H9 (cell line): ENCODE data around the gene CLCN5. TPM values are rescaled to one million over a fixed set of nuclear protein-coding genes. Genes with fewer than 3 reads are reported as not detected.

Experiments used
- DNase-seq: peaks from one replicate; pipeline ENCODE4 v3.0.0-alpha.2; 2017
- H2AFZ ChIP-seq: one replicate; pipeline ENCODE4 v1.6.1; 2013; ENCODE audit warnings: mild to moderate bottlenecking, low read length, control low read depth, moderate library complexity
- H2AK5ac ChIP-seq: 2 replicates; pipeline ENCODE4 v1.6.1; 2013; ENCODE audit warnings: low read length, control low read depth, mixed read lengths; ENCODE audit not compliant: insufficient read length
- H2BK120ac ChIP-seq: one replicate; pipeline ENCODE4 v1.6.1; 2013; ENCODE audit warnings: low read depth, mild to moderate bottlenecking, low read length, control low read depth, inconsistent platforms; ENCODE audit not compliant: poor library complexity, severe bottlenecking
- H2BK12ac ChIP-seq: 2 replicates; pipeline ENCODE4 v1.6.1; 2013; ENCODE audit warnings: low read length, control low read depth, mixed read lengths, low read depth; ENCODE audit not compliant: insufficient read length
- H2BK15ac ChIP-seq: 2 replicates; pipeline ENCODE4 v1.6.1; 2013; ENCODE audit warnings: low read depth, low read length, control low read depth
- H2BK20ac ChIP-seq: one replicate; pipeline ENCODE4 v1.6.1; 2013; ENCODE audit warnings: low read depth, mild to moderate bottlenecking, low read length, control low read depth, inconsistent platforms; ENCODE audit not compliant: poor library complexity, severe bottlenecking
- H2BK5ac ChIP-seq: 2 replicates; pipeline ENCODE4 v1.6.1; 2013; ENCODE audit warnings: low read length, control low read depth, mixed read lengths; ENCODE audit not compliant: insufficient read length
- H3K14ac ChIP-seq: 2 replicates; pipeline ENCODE4 v1.6.1; 2013; ENCODE audit warnings: low read length, control low read depth; ENCODE audit not compliant: insufficient read depth
- H3K18ac ChIP-seq: 2 replicates; pipeline ENCODE4 v1.6.1; 2013; ENCODE audit warnings: low read depth, mild to moderate bottlenecking, mixed read lengths, low read length, control low read depth; ENCODE audit not compliant: insufficient read length
- H3K23ac ChIP-seq: 2 replicates; pipeline ENCODE4 v1.6.1; 2013; ENCODE audit warnings: low read length, control low read depth, mixed read lengths, low read depth; ENCODE audit not compliant: insufficient read length
- H3K23me2 ChIP-seq: 2 replicates; pipeline ENCODE4 v1.6.1; 2013; ENCODE audit warnings: low read depth, mild to moderate bottlenecking, mixed read lengths, low read length, control low read depth; ENCODE audit not compliant: insufficient read length, poor library complexity, severe bottlenecking
- H3K27ac ChIP-seq: 2 replicates; pipeline ENCODE4 v1.5.1; 2013; ENCODE audit warnings: low read length, control low read depth, mixed read lengths, low read depth; ENCODE audit not compliant: insufficient read length
- H3K27me3 ChIP-seq: 2 replicates; pipeline ENCODE4 v1.6.1; 2013; ENCODE audit warnings: low read length, control low read depth, inconsistent platforms; ENCODE audit not compliant: insufficient read depth
- H3K4ac ChIP-seq: 2 replicates; pipeline ENCODE4 v1.6.1; 2013; ENCODE audit warnings: low read depth, mild to moderate bottlenecking, control low read depth, inconsistent platforms, low read length, moderate library complexity
- H3K4me1 ChIP-seq: 2 replicates; pipeline ENCODE4 v1.6.1; 2013; ENCODE audit warnings: low read length, control low read depth, inconsistent platforms; ENCODE audit not compliant: insufficient read depth
- H3K4me2 ChIP-seq: 2 replicates; pipeline ENCODE4 v1.6.1; 2013; ENCODE audit warnings: low read length, control low read depth, mixed read lengths; ENCODE audit not compliant: insufficient read length, insufficient read depth
- H3K56ac ChIP-seq: 2 replicates; pipeline ENCODE4 v1.6.1; 2013; ENCODE audit warnings: low read depth, mild to moderate bottlenecking, mixed read lengths, low read length, control low read depth; ENCODE audit not compliant: insufficient read length
- H3K79me1 ChIP-seq: 2 replicates; pipeline ENCODE4 v1.6.1; 2013; ENCODE audit warnings: low read depth, mild to moderate bottlenecking, moderate library complexity, low read length, control low read depth, inconsistent platforms; ENCODE audit not compliant: insufficient read depth, poor library complexity, severe bottlenecking
- H3K79me2 ChIP-seq: 2 replicates; pipeline ENCODE4 v1.6.1; 2013; ENCODE audit warnings: low read length, control low read depth, inconsistent platforms; ENCODE audit not compliant: insufficient read depth
- H3K9ac ChIP-seq: 2 replicates; pipeline ENCODE4 v1.6.1; 2013; ENCODE audit warnings: low read length, control low read depth, mixed read lengths; ENCODE audit not compliant: insufficient read length; ENCODE audit errors: extremely low read depth
- H3K9me3 ChIP-seq: one replicate; pipeline ENCODE4 v1.6.1; 2013; ENCODE audit warnings: low read depth, low read length, inconsistent platforms; ENCODE audit not compliant: control insufficient read depth
- H3T11ph ChIP-seq: one replicate; pipeline ENCODE4 v1.6.1; 2013; ENCODE audit warnings: mild to moderate bottlenecking, low read length, control low read depth, inconsistent platforms
- H4K20me1 ChIP-seq: one replicate; pipeline ENCODE4 v1.6.1; 2013; ENCODE audit not compliant: control insufficient read depth, insufficient read length, insufficient read depth
- H4K5ac ChIP-seq: 2 replicates; pipeline ENCODE4 v1.6.1; 2013; ENCODE audit warnings: low read depth, mild to moderate bottlenecking, mixed read lengths, low read length, control low read depth; ENCODE audit not compliant: insufficient read length
- H4K8ac ChIP-seq: replicated peaks from 2 replicates; pipeline ENCODE4 v1.6.1; 2013; ENCODE audit warnings: low read length, control low read depth, mixed read lengths, low read depth; ENCODE audit not compliant: insufficient read length
- H4K91ac ChIP-seq: 2 replicates; pipeline ENCODE4 v1.6.1; 2013; ENCODE audit warnings: low read depth, mild to moderate bottlenecking, moderate library complexity, mixed read lengths, low read length, control low read depth; ENCODE audit not compliant: insufficient read length
- H3K27ac Mint-ChIP-seq, 3 experiments: 2 replicates in 2 of 3; 3 replicates in 1 of 3; pipeline ENCODE4 v1.8.0; 2020 to 2021; ENCODE audit warnings: mixed read lengths in 3 of 3, mild to moderate bottlenecking in 1 of 3, moderate library complexity in 1 of 3
- H3K27me3 Mint-ChIP-seq: 2 replicates; pipeline ENCODE4 v1.8.0; 2021; ENCODE audit warnings: low read depth, mild to moderate bottlenecking, moderate library complexity, mixed read lengths
- H3K36me3 Mint-ChIP-seq, 3 experiments: 2 replicates in 2 of 3; 3 replicates in 1 of 3; pipeline ENCODE4 v1.8.0; 2020 to 2021; ENCODE audit warnings: low read depth in 3 of 3, mixed read lengths in 3 of 3; ENCODE audit not compliant: insufficient read depth in 1 of 3
- H3K4me1 Mint-ChIP-seq, 2 experiments: 2 replicates each; pipeline ENCODE4 v1.8.0; 2020; ENCODE audit warnings: mixed read lengths in 2 of 2
- H3K4me3 Mint-ChIP-seq, 2 experiments: 2 replicates in 1 of 2; 3 replicates in 1 of 2; pipeline ENCODE4 v1.8.0; 2020 to 2021; ENCODE audit warnings: mild to moderate bottlenecking in 2 of 2, mixed read lengths in 2 of 2, moderate library complexity in 1 of 2
- H3K9me3 Mint-ChIP-seq, 2 experiments: 2 replicates in 1 of 2; 3 replicates in 1 of 2; pipeline ENCODE4 v1.8.0; 2020; ENCODE audit warnings: mild to moderate bottlenecking in 2 of 2, mixed read lengths in 2 of 2, moderate library complexity in 1 of 2
- WGBS: extraction: QIAGEN DNeasy Blood & Tissue Kit; methylation state at CpG from one replicate; pipeline ENCODE4 v1.1.7; 2013; ENCODE audit warnings: missing lambda C conversion rate, low lambda C conversion rate, mixed read lengths; ENCODE audit not compliant: insufficient read length; ENCODE audit errors: extremely low coverage; 5-methylcytosine and 5-hydroxymethylcytosine counted together
- total RNA-seq: library from RNA; stranded (reverse); gene quantifications from 2 replicates; pipeline ENCODE4 v1.2.1, GENCODE V29; 2021
- TF ChIP-seq, protein P1 (sequence below): fragments of 200-600 bp; sonication (generic); conservative IDR thresholded peaks from 3 replicates; pipeline ENCODE4 v1.8.0; 2021; ENCODE audit warnings: antibody characterized with exemption, mild to moderate bottlenecking

The CLCN5 gene
- total RNA-seq, 1 experiment from 2014 or later = 5.9 TPM

- no peak overlapping the region for H3K27ac ChIP-seq
- no peak overlapping the region for H3K27ac Mint-ChIP-seq
- no peak overlapping the region for H2BK5ac ChIP-seq
- no peaks in the 10 kb centered on the region for H3K23me2 ChIP-seq
- peaks cover 17% of the 10 kb centered on the region for H3K9me3 ChIP-seq
- H3K9ac ChIP-seq = no peak overlapping the region
- no peaks in the 10 kb centered on the region for H3K27me3 ChIP-seq
- H3K56ac ChIP-seq = no peak overlapping the region
- H4K8ac ChIP-seq = no peak overlapping the region
- no peaks in the 10 kb centered on the region; a peak in 1 of 7 replicates for H3K36me3 Mint-ChIP-seq
- H2BK12ac ChIP-seq = no peak overlapping the region
- H4K5ac ChIP-seq = no peak overlapping the region
- H3K18ac ChIP-seq = no peak overlapping the region
- H3K4me1 Mint-ChIP-seq = peaks cover 0 to 3% of the 10 kb centered on the region in 2 experiments; a peak in 1 of 4 replicates
- H3K79me1 ChIP-seq = no peaks in the 10 kb centered on the region
- H3K4me1 ChIP-seq = no peaks in the 10 kb centered on the region
- no peak overlapping the region for H4K91ac ChIP-seq
- H3K14ac ChIP-seq = no peak overlapping the region
- H3K4me3 Mint-ChIP-seq = no peak overlapping the region
- no peak overlapping the region for H3K23ac ChIP-seq
- DNase-seq = no peak
- no peaks in the 10 kb centered on the region for H3K27me3 Mint-ChIP-seq
- H2BK15ac ChIP-seq = no peak overlapping the region
- no peak overlapping the region for H3K4me2 ChIP-seq
- TF ChIP-seq, protein P1, sequence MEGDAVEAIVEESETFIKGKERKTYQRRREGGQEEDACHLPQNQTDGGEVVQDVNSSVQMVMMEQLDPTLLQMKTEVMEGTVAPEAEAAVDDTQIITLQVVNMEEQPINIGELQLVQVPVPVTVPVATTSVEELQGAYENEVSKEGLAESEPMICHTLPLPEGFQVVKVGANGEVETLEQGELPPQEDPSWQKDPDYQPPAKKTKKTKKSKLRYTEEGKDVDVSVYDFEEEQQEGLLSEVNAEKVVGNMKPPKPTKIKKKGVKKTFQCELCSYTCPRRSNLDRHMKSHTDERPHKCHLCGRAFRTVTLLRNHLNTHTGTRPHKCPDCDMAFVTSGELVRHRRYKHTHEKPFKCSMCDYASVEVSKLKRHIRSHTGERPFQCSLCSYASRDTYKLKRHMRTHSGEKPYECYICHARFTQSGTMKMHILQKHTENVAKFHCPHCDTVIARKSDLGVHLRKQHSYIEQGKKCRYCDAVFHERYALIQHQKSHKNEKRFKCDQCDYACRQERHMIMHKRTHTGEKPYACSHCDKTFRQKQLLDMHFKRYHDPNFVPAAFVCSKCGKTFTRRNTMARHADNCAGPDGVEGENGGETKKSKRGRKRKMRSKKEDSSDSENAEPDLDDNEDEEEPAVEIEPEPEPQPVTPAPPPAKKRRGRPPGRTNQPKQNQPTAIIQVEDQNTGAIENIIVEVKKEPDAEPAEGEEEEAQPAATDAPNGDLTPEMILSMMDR = no peak
- H4K20me1 ChIP-seq = no peaks in the 10 kb centered on the region
- no peak overlapping the region for H2BK120ac ChIP-seq
- H3K9me3 Mint-ChIP-seq = peaks cover 33 to 52% of the 10 kb centered on the region in 2 experiments
- H2BK20ac ChIP-seq = no peak overlapping the region
- H3K4ac ChIP-seq = no peak overlapping the region
- no peak overlapping the region for H2AK5ac ChIP-seq
- no peak overlapping the region for H3T11ph ChIP-seq
- H2AFZ ChIP-seq = no peak overlapping the region
- no CpG with 5 or more reads among the region's 2 CpGs for WGBS
- H3K79me2 ChIP-seq = no peaks in the 10 kb centered on the region
Measured at GRCh38 chrX:49956313-49956712, 33.9 kb downstream of the CLCN5 start.
